ENCODE measurements around the gene TTC7B. TPM values are rescaled to one million over a fixed set of nuclear protein-coding genes. Genes with fewer than 3 reads are reported as not detected.

The TTC7B gene
- polyA plus RNA-seq, 1 donor (not counting 4 experiments of a cell fraction or from before 2014, with no cell fraction given) = 21.4 TPM

- Histone ChIP-seq H3K36me3 (ENCODE audit: control insufficient read depth in 2 of 2, extremely low read depth in 1 of 2, insufficient read depth in 2 of 2, low read length in 2 of 2) (no peaks in the 10 kb centered on the region), H3K4me3 (ENCODE audit: control insufficient read depth in 2 of 3, extremely low read depth in 1 of 3, insufficient read depth in 2 of 3, low read depth in 1 of 3, low read length in 3 of 3) (no peak overlapping the region), H3K9me3 (ENCODE audit: control insufficient read depth, low read depth, low read length) (no peaks in the 10 kb centered on the region), H3K9ac (ENCODE audit: control insufficient read depth, extremely low read depth, insufficient read depth, low read length) (no peak overlapping the region), H3K4me1 (ENCODE audit: control insufficient read depth, extremely low read depth, insufficient read depth, low read length) (peaks cover 8% of the 10 kb centered on the region), H3K27me3 (ENCODE audit: control insufficient read depth, extremely low read depth, insufficient read depth, low read length) (no peaks in the 10 kb centered on the region), H2AFZ (ENCODE audit: control insufficient read depth, low read length) (no peak overlapping the region), H3K4me2 (ENCODE audit: control insufficient read depth, extremely low read depth, insufficient read depth, low read depth, low read length) (no peak overlapping the region), H3K9me1 (ENCODE audit: control insufficient read depth, extremely low read depth, insufficient read depth, low read length) (no peaks in the 10 kb centered on the region), H4K20me1 (ENCODE audit: control insufficient read depth, extremely low read depth, insufficient read depth, low read length) (no peaks in the 10 kb centered on the region), H3K79me2 (ENCODE audit: control insufficient read depth, insufficient read depth, low read length) (no peaks in the 10 kb centered on the region), H3K27ac (ENCODE audit: control insufficient read depth, insufficient read depth, low read length) (no peak overlapping the region)
- FAIRE-seq (no peak), DNase-seq (ENCODE audit: low read depth, low spot score) (no peak)
- dilution Hi-C loops (cut with MboI; ENCODE audit: extremely low pct_ligation_motif_present, low sequenced_read_pairs) = no loop called here
- TF ChIP-seq EZH2 (IDR thresholded peaks at IDR 0.05; ENCODE audit: low read length) = no peak
- no peak for TF ChIP-seq CTCF (optimal IDR thresholded peaks at IDR 0.05 in 1 of 3, IDR thresholded peaks at IDR 0.05 in 1 of 3, conservative IDR thresholded peaks at IDR 0.05 in 1 of 3; ENCODE audit: extremely low read depth in 1 of 3, insufficient read depth in 2 of 3, low read length in 3 of 3)
These were observed 13.4 kb upstream of the TTC7B start for GRCh38 chr14:90829677-90830076.

DNA sequence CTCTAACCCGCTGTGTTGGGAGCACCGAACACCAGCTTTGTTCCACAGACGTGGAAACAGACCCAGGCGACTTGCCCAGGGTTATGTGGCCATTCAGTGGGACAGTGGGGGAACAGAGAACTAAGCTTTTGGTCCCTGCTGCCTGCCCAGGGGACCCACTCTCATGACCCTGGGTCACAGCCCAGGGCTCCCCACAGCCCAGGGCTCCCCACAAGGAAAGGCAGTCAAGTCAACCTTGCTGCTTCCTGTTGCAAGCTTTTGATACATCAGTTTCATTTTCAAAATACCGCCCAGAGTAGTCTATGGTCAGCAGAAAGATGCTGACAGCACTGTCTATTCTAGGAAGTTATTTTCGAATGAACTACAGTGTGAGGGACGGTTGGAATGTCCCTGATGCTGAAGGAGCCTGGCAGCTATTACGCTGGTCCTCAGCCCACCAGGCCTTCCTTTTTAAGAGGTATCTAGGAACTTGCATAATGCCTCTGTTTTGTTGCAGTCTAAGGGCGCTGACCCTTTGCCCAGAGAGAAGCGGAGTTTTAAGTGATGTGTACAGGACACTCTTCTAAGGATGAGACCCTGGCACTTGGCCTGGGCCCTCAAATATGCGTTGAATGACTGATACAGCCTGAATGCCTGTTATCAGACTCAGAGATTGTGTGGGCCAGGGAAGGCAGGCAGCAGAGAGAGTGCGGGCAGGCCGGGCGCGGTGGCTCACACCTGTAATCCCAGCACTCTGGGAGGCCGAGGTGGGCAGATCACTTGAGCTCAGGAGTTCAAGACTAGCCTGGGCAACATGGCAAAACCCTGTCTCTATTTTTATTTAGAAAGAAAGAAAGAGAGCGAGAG lies 12.6 kb upstream of the TTC7B start:
- Histone ChIP-seq H3K9ac (ENCODE audit: control insufficient read depth, extremely low read depth, insufficient read depth, low read length) (peak overlapping the region; percentile 16), H3K4me3 (ENCODE audit: control insufficient read depth in 2 of 3, extremely low read depth in 1 of 3, insufficient read depth in 2 of 3, low read depth in 1 of 3, low read length in 3 of 3) (peak overlapping the region in 2 of 3 experiments; percentile 8 to 50)

More for the DNA sequence above, 12.6 kb upstream of the TTC7B start:
- TF ChIP-seq EZH2 (IDR thresholded peaks at IDR 0.05; ENCODE audit: low read length) (no peak), CTCF (optimal IDR thresholded peaks at IDR 0.05 in 1 of 3, IDR thresholded peaks at IDR 0.05 in 1 of 3, conservative IDR thresholded peaks at IDR 0.05 in 1 of 3; ENCODE audit: extremely low read depth in 1 of 3, insufficient read depth in 2 of 3, low read length in 3 of 3) (no peak)
- dilution Hi-C loops (cut with MboI; ENCODE audit: extremely low pct_ligation_motif_present, low sequenced_read_pairs) = no loop called here
- Histone ChIP-seq H3K4me1 (ENCODE audit: control insufficient read depth, extremely low read depth, insufficient read depth, low read length) (peaks cover 8% of the 10 kb centered on the region), H3K27ac (ENCODE audit: control insufficient read depth, insufficient read depth, low read length) (no peak overlapping the region), H2AFZ (ENCODE audit: control insufficient read depth, low read length) (peak overlapping the region; percentile 75), H3K9me1 (ENCODE audit: control insufficient read depth, extremely low read depth, insufficient read depth, low read length) (no peaks in the 10 kb centered on the region), H3K27me3 (ENCODE audit: control insufficient read depth, extremely low read depth, insufficient read depth, low read length) (no peaks in the 10 kb centered on the region), H3K9me3 (ENCODE audit: control insufficient read depth, low read depth, low read length) (no peaks in the 10 kb centered on the region), H4K20me1 (ENCODE audit: control insufficient read depth, extremely low read depth, insufficient read depth, low read length) (no peaks in the 10 kb centered on the region), H3K4me2 (ENCODE audit: control insufficient read depth, extremely low read depth, insufficient read depth, low read depth, low read length) (peak overlapping the region; percentile 90), H3K79me2 (ENCODE audit: control insufficient read depth, insufficient read depth, low read length) (no peaks in the 10 kb centered on the region), H3K36me3 (ENCODE audit: control insufficient read depth in 2 of 2, extremely low read depth in 1 of 2, insufficient read depth in 2 of 2, low read length in 2 of 2) (no peaks in the 10 kb centered on the region)
- FAIRE-seq (no peak), DNase-seq (ENCODE audit: low read depth, low spot score) (no peak)

All from keratinocyte (primary cell).